WTC11 (cell line): ENCODE data around the gene OR6B2. TPM values are rescaled to one million over a fixed set of nuclear protein-coding genes. Genes with fewer than 3 reads are reported as not detected.

Source experiments
- ATAC-seq: fragments of 200-7000 bp; cut with Tn5 transposase; 2 replicates; pipeline ENCODE4 v1.10.0; 2021; ENCODE audit warnings: mild to moderate bottlenecking, moderate library complexity
- CTCF ChIA-PET: fragments of 300-600 bp; sonication (Branson Sonifier 250); formaldehyde crosslinking; loops from one replicate; lab custom pipeline; 2021; ENCODE audit warnings: antibody characterized with exemption; lab: Charles Lee
- POLR2A ChIA-PET: fragments of 350-600 bp; sonication (Branson Sonifier 250); formaldehyde crosslinking; loops from one replicate; lab custom pipeline; 2021; ENCODE audit warnings: antibody characterized with exemption; lab: Charles Lee
- DNase-seq: peaks from one replicate; pipeline ENCODE4 v3.0.0; 2021; ENCODE audit warnings: low spot score
- H3K27ac Mint-ChIP-seq: 2 replicates; pipeline ENCODE4 v1.8.0; 2021; ENCODE audit warnings: mixed read lengths
- H3K27me3 Mint-ChIP-seq: 2 replicates; pipeline ENCODE4 v1.8.0; 2021; ENCODE audit warnings: low read depth, mild to moderate bottlenecking, moderate library complexity, mixed read lengths
- H3K36me3 Mint-ChIP-seq: 2 replicates; pipeline ENCODE4 v1.8.0; 2021; ENCODE audit warnings: mixed read lengths
- H3K4me1 Mint-ChIP-seq: 2 replicates; pipeline ENCODE4 v1.8.0; 2022; ENCODE audit warnings: mixed read lengths
- H3K4me3 Mint-ChIP-seq: 2 replicates; pipeline ENCODE4 v1.8.0; 2021; ENCODE audit warnings: mild to moderate bottlenecking, moderate library complexity, mixed read lengths
- H3K9me3 Mint-ChIP-seq: 2 replicates; pipeline ENCODE4 v1.8.0; 2021; ENCODE audit warnings: mixed read lengths
- CDX4 ChIP-seq: fragments of 250-450 bp; sonication (Bioruptor Pico); IDR thresholded peaks from 2 replicates; pipeline ENCODE4 v1.9.0; 2021; ENCODE audit warnings: moderate library complexity, mild to moderate bottlenecking, inconsistent platforms, borderline replicate concordance
- ELF4 ChIP-seq: sonication (generic); formaldehyde crosslinking; IDR thresholded peaks from 2 replicates; pipeline ENCODE4 v1.8.1; 2022; ENCODE audit warnings: low read depth, mild to moderate bottlenecking, moderate library complexity, missing genetic modification reagents
- ESRRA ChIP-seq: sonication (generic); formaldehyde crosslinking; IDR thresholded peaks from 2 replicates; pipeline ENCODE4 v1.8.1; 2022; ENCODE audit warnings: mild to moderate bottlenecking, missing genetic modification reagents, borderline replicate concordance
- GRHL2 ChIP-seq: fragments of 250-450 bp; sonication (Bioruptor Pico); IDR thresholded peaks from 2 replicates; pipeline ENCODE4 v1.8.0; 2022; ENCODE audit warnings: mild to moderate bottlenecking, moderate library complexity; ENCODE audit not compliant: insufficient replicate concordance, severe bottlenecking
- IRF2 ChIP-seq: sonication (generic); formaldehyde crosslinking; IDR thresholded peaks from 2 replicates; pipeline ENCODE4 v1.8.0; 2022; ENCODE audit warnings: low read depth, missing genetic modification reagents, borderline replicate concordance
- NFYB ChIP-seq: sonication (generic); formaldehyde crosslinking; conservative IDR thresholded peaks from 2 replicates; pipeline ENCODE4 v1.8.0; 2022; ENCODE audit warnings: low read depth, missing genetic modification reagents
- NR2C2 ChIP-seq: sonication (generic); formaldehyde crosslinking; IDR thresholded peaks from 2 replicates; pipeline ENCODE4 v1.8.0; 2022; ENCODE audit warnings: mild to moderate bottlenecking, missing genetic modification reagents
- OVOL2 ChIP-seq: fragments of 250-450 bp; sonication (Bioruptor Pico); IDR thresholded peaks from 2 replicates; pipeline ENCODE4 v1.9.0; 2021; ENCODE audit warnings: mild to moderate bottlenecking, borderline replicate concordance
- RORB ChIP-seq: fragments of 250-450 bp; sonication (Bioruptor Pico); IDR thresholded peaks from 2 replicates; pipeline ENCODE4 v1.9.0; 2021; ENCODE audit warnings: mild to moderate bottlenecking
- SMAD4 ChIP-seq: sonication (generic); formaldehyde crosslinking; IDR thresholded peaks from 2 replicates; pipeline ENCODE4 v1.8.0; 2022; ENCODE audit warnings: mild to moderate bottlenecking, missing genetic modification reagents
- USF1 ChIP-seq: sonication (generic); formaldehyde crosslinking; IDR thresholded peaks from 2 replicates; pipeline ENCODE4 v1.8.0; 2022; ENCODE audit warnings: mild to moderate bottlenecking, missing genetic modification reagents
- ZBTB21 ChIP-seq: sonication (generic); formaldehyde crosslinking; IDR thresholded peaks from 2 replicates; pipeline ENCODE4 v1.8.1; 2023; ENCODE audit warnings: mild to moderate bottlenecking, missing genetic modification reagents, borderline replicate concordance
- ZNF532 ChIP-seq: fragments of 250-450 bp; sonication (Bioruptor Pico); IDR thresholded peaks from 2 replicates; pipeline ENCODE4 v1.9.0; 2021; ENCODE audit warnings: mild to moderate bottlenecking, borderline replicate concordance
- total RNA-seq: library from RNA; stranded (reverse); gene quantifications from 3 replicates; pipeline ENCODE4 v1.2.3, GENCODE V29; 2021
- TF ChIP-seq, protein P1 (sequence below): sonication (generic); formaldehyde crosslinking; IDR thresholded peaks from 2 replicates; pipeline ENCODE4 v1.8.0; 2022; ENCODE audit warnings: mild to moderate bottlenecking, missing genetic modification reagents
- TF ChIP-seq, protein P2 (sequence below): sonication (generic); formaldehyde crosslinking; IDR thresholded peaks from 2 replicates; pipeline ENCODE4 v1.8.0; 2023; ENCODE audit warnings: mild to moderate bottlenecking, missing genetic modification reagents

OR6B2 gene
- total RNA-seq, 1 experiment from 2014 or later, result not detected

- CTCF ChIA-PET, result no interaction called here
These were observed 15.9 kb downstream of the OR6B2 start for GRCh38 chr2:240014327-240014726.

GRCh38 chr2:240013343-240013742 lies 16.9 kb downstream of the OR6B2 start:
- Mint-ChIP-seq H3K27ac (no peak overlapping the region), H3K27me3 (no peaks in the 10 kb centered on the region), H3K4me3 (no peak overlapping the region), H3K4me1 (no peaks in the 10 kb centered on the region), H3K9me3 (no peaks in the 10 kb centered on the region), H3K36me3 (peaks cover 72% of the 10 kb centered on the region)
- ChIA-PET POLR2A (no interaction called here), CTCF (interaction anchor here (1.0 to 1.5 kb wide), 5 partner anchors 8 to 130 kb away, joined by 3 to 6 read pairs (median 3); no protein-coding TSS in a partner anchor)
- no peak for ATAC-seq
- no peak for DNase-seq
- TF ChIP-seq NFYB (CRISPR knock-in tag), result no peak
- no peak for TF ChIP-seq GRHL2 (CRISPR knock-in tag)
- no peak for TF ChIP-seq SMAD4 (CRISPR knock-in tag)
- TF ChIP-seq RORB (CRISPR knock-in tag), result no peak
- TF ChIP-seq OVOL2, result no peak
- no peak for TF ChIP-seq ZBTB21 (CRISPR knock-in tag)
- no peak for TF ChIP-seq IRF2 (CRISPR knock-in tag)
- TF ChIP-seq, protein P1, sequence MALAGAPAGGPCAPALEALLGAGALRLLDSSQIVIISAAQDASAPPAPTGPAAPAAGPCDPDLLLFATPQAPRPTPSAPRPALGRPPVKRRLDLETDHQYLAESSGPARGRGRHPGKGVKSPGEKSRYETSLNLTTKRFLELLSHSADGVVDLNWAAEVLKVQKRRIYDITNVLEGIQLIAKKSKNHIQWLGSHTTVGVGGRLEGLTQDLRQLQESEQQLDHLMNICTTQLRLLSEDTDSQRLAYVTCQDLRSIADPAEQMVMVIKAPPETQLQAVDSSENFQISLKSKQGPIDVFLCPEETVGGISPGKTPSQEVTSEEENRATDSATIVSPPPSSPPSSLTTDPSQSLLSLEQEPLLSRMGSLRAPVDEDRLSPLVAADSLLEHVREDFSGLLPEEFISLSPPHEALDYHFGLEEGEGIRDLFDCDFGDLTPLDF (CRISPR knock-in tag), result no peak
- TF ChIP-seq, protein P2, sequence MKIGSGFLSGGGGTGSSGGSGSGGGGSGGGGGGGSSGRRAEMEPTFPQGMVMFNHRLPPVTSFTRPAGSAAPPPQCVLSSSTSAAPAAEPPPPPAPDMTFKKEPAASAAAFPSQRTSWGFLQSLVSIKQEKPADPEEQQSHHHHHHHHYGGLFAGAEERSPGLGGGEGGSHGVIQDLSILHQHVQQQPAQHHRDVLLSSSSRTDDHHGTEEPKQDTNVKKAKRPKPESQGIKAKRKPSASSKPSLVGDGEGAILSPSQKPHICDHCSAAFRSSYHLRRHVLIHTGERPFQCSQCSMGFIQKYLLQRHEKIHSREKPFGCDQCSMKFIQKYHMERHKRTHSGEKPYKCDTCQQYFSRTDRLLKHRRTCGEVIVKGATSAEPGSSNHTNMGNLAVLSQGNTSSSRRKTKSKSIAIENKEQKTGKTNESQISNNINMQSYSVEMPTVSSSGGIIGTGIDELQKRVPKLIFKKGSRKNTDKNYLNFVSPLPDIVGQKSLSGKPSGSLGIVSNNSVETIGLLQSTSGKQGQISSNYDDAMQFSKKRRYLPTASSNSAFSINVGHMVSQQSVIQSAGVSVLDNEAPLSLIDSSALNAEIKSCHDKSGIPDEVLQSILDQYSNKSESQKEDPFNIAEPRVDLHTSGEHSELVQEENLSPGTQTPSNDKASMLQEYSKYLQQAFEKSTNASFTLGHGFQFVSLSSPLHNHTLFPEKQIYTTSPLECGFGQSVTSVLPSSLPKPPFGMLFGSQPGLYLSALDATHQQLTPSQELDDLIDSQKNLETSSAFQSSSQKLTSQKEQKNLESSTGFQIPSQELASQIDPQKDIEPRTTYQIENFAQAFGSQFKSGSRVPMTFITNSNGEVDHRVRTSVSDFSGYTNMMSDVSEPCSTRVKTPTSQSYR, result no peak
- TF ChIP-seq NR2C2 (CRISPR knock-in tag), result no peak
- TF ChIP-seq ESRRA (CRISPR knock-in tag), result no peak
- no peak for TF ChIP-seq USF1 (CRISPR knock-in tag)
- no peak for TF ChIP-seq ZNF532 (CRISPR knock-in tag)
- no peak for TF ChIP-seq CDX4 (CRISPR knock-in tag)
- TF ChIP-seq ELF4, result no peak

More at GRCh38 chr2:240014327-240014726, 15.9 kb downstream of the OR6B2 start:
- H3K9me3 Mint-ChIP-seq, result no peaks in the 10 kb centered on the region
- no peak for TF ChIP-seq ZBTB21 (CRISPR knock-in tag)
- TF ChIP-seq NFYB (CRISPR knock-in tag), result no peak
- H3K27ac Mint-ChIP-seq, result no peak overlapping the region
- no peak overlapping the region for H3K4me3 Mint-ChIP-seq
- no peaks in the 10 kb centered on the region for H3K4me1 Mint-ChIP-seq
- peaks cover 75% of the 10 kb centered on the region for H3K36me3 Mint-ChIP-seq
- DNase-seq (no peak), ATAC-seq (no peak)
- POLR2A ChIA-PET, result no interaction called here
- no peaks in the 10 kb centered on the region for H3K27me3 Mint-ChIP-seq
